Neural crest cell (in vitro differentiated cells): ENCODE results near the gene REG4. TPM values are rescaled to one million over a fixed set of nuclear protein-coding genes. Genes with fewer than 3 reads are reported as not detected.

ENCODE experiments used
- DNase-seq: peaks from one replicate; pipeline ENCODE4 v3.0.0; 2021; ENCODE audit warnings: low read depth, mixed read lengths, low spot score
- H3K27ac Mint-ChIP-seq: one replicate; pipeline ENCODE4 v1.8.0; 2021; ENCODE audit warnings: mild to moderate bottlenecking, mixed read lengths; ENCODE audit not compliant: unreplicated experiment
- H3K27me3 Mint-ChIP-seq: 2 replicates; pipeline ENCODE4 v1.8.0; 2021; ENCODE audit warnings: low read depth, mild to moderate bottlenecking, mixed read lengths
- H3K36me3 Mint-ChIP-seq: 2 replicates; pipeline ENCODE4 v1.8.0; 2021; ENCODE audit warnings: low read depth, mild to moderate bottlenecking, mixed read lengths
- H3K4me1 Mint-ChIP-seq: 2 replicates; pipeline ENCODE4 v1.8.0; 2021; ENCODE audit warnings: mixed read lengths
- H3K4me3 Mint-ChIP-seq: one replicate; pipeline ENCODE4 v1.8.0; 2021; ENCODE audit warnings: mild to moderate bottlenecking, mixed read lengths
- H3K9me3 Mint-ChIP-seq: 2 replicates; pipeline ENCODE4 v1.8.0; 2021; ENCODE audit warnings: mixed read lengths
- total RNA-seq: library from RNA; stranded (reverse); gene quantifications from 2 replicates; pipeline ENCODE4 v1.2.1, GENCODE V29; 2021
- TF ChIP-seq, protein P1 (sequence below): fragments of 200-600 bp; sonication (generic); conservative IDR thresholded peaks from 2 replicates; pipeline ENCODE4 v1.5.0; 2021; ENCODE audit warnings: antibody characterized with exemption, mild to moderate bottlenecking

The REG4 gene
- total RNA-seq, 1 donor from 2014 or later, result not detected

DNA sequence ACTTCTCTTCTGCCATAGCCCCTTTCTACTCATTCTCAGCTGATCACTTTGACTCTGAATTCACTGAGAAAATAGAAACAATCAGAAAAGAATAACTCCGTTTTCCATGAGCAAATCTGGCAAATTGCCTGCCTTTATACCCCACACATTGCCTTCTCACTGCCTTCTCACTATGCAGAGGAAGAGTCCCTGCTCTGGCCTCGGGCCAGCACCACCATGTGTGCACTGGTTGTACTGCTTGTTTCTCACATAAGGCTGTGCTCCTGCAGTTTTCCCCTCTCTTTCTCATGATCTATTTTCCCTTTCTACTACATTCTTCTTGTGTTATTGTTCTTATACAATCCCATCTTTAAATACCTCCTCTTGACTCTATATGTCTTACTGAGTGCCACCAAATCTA, 40.2 kb downstream of the REG4 start:
- H3K27ac Mint-ChIP-seq, result no peak overlapping the region
- no peaks in the 10 kb centered on the region for H3K36me3 Mint-ChIP-seq
- H3K4me1 Mint-ChIP-seq, result peaks cover 6% of the 10 kb centered on the region
- H3K4me3 Mint-ChIP-seq, result no peak overlapping the region
- no peaks in the 10 kb centered on the region for H3K9me3 Mint-ChIP-seq
- peaks cover 10% of the 10 kb centered on the region for H3K27me3 Mint-ChIP-seq
- TF ChIP-seq, protein P1, sequence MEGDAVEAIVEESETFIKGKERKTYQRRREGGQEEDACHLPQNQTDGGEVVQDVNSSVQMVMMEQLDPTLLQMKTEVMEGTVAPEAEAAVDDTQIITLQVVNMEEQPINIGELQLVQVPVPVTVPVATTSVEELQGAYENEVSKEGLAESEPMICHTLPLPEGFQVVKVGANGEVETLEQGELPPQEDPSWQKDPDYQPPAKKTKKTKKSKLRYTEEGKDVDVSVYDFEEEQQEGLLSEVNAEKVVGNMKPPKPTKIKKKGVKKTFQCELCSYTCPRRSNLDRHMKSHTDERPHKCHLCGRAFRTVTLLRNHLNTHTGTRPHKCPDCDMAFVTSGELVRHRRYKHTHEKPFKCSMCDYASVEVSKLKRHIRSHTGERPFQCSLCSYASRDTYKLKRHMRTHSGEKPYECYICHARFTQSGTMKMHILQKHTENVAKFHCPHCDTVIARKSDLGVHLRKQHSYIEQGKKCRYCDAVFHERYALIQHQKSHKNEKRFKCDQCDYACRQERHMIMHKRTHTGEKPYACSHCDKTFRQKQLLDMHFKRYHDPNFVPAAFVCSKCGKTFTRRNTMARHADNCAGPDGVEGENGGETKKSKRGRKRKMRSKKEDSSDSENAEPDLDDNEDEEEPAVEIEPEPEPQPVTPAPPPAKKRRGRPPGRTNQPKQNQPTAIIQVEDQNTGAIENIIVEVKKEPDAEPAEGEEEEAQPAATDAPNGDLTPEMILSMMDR, result peak; percentile 27
- no peak for DNase-seq

DNA sequence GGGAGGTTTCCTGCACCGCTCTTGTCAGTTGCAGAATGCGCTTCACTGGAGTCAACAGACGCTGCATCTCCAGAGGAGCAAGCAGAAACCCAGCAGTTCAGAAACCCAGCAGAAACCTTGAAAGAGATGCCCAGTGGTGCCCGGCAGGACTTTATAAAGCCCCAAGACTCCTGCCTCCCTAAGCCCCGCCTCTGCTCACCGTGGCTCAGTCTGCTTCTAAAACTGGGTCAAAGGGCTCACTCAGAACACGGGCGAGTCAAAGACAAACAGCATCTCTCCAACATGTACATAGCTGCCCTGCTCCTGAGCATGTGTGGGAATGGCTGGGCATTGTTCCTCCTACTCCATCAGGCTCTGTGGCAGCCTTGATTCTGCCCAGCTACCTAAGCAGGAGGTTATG, 42.5 kb downstream of the REG4 start, which contains the start of gene HMGCS2:
Gene HMGCS2, minus strand, starts transcription at position 128 of the 400 bp plus-strand sequence. Its CDS starts 61 bp downstream, at position 67.
- no peak within 1 kb of the TSS for H3K4me3 Mint-ChIP-seq
- no peak within 1 kb of the TSS for H3K27ac Mint-ChIP-seq
- TF ChIP-seq, protein P1, result no peak
- no peaks in the 10 kb centered on the region for H3K9me3 Mint-ChIP-seq
- H3K4me1 Mint-ChIP-seq, result peaks cover 5% of the 10 kb centered on the region
- DNase-seq, result no peak
- no peaks in the 10 kb centered on the region for H3K36me3 Mint-ChIP-seq
- H3K27me3 Mint-ChIP-seq, result peaks cover 10% of the 10 kb centered on the region

DNA sequence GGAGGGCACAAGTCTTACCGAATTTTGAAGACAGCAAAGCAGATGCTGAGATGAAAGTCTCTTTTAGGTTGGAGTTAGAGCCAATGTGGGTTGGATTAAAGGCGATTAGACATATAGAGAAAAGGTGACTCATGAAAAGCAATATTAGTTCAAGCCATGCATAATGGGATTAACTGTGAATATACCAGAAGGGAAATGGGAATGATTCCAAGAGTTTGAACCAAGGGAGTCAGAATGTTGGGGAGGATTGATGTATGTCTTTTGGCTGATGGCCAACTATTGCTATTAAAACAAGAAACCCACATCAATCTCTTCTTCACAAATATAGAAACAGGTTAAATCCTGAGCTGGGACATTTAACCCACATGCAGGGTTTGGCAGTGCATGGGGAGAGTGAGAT, 43.8 kb downstream of the REG4 start:
- no peaks in the 10 kb centered on the region for H3K9me3 Mint-ChIP-seq
- no peaks in the 10 kb centered on the region for H3K4me1 Mint-ChIP-seq
- no peak overlapping the region for H3K27ac Mint-ChIP-seq
- no peak overlapping the region for H3K4me3 Mint-ChIP-seq
- peaks cover 10% of the 10 kb centered on the region for H3K27me3 Mint-ChIP-seq
- no peak for DNase-seq
- H3K36me3 Mint-ChIP-seq, result no peaks in the 10 kb centered on the region
- TF ChIP-seq, protein P1, result no peak

DNA sequence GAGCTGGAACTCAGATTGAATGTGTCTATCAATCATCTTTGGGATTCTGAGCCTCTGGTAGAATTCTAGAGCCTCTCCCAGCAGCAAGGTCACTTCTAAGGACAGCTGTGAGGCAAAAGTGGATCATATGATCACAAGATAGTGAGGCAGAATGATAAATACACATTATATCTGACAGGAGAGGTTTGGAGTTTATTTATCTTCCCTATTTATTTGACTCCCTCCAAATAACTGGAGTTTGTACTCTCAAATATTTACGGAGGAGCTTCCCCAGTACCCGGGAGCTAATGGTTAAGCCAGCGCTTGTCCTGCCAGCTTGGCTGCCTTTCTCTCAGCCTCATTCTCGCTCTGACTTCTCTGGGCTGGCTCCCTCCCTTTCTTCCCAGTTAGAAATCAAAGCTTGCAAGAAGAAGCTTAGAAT, 44.9 kb downstream of the REG4 start:
- H3K4me1 Mint-ChIP-seq, result no peaks in the 10 kb centered on the region
- no peak overlapping the region for H3K27ac Mint-ChIP-seq
- no peaks in the 10 kb centered on the region for H3K36me3 Mint-ChIP-seq
- H3K27me3 Mint-ChIP-seq, result peaks cover 10% of the 10 kb centered on the region
- TF ChIP-seq, protein P1, result no peak
- DNase-seq, result no peak
- H3K9me3 Mint-ChIP-seq, result no peaks in the 10 kb centered on the region
- no peak overlapping the region for H3K4me3 Mint-ChIP-seq

DNA sequence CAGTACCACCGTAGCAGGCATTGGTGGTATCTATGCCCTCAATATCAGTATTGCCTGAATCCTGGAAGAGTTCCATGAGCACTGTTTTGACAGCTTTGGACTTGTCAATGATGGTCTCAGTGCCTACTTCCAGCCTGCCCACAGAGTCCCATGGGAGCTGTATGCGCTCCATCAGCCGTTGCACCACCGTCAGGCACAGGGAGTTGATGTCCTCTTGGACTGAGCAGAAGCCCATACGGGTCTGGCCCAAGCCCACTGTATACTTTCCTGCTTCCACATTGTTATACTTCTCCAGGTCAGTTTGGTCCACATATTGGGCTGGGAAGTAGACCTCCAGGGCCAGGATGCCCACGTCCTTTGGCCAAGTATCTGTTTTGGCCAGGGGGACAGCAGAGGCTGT, 47.0 kb downstream of the REG4 start:
- no peaks in the 10 kb centered on the region for H3K4me1 Mint-ChIP-seq
- H3K4me3 Mint-ChIP-seq, result no peak overlapping the region
- H3K27ac Mint-ChIP-seq, result no peak overlapping the region
- peaks cover 10% of the 10 kb centered on the region for H3K27me3 Mint-ChIP-seq
- no peak for DNase-seq
- H3K9me3 Mint-ChIP-seq, result no peaks in the 10 kb centered on the region
- H3K36me3 Mint-ChIP-seq, result no peaks in the 10 kb centered on the region
- TF ChIP-seq, protein P1, result no peak

DNA sequence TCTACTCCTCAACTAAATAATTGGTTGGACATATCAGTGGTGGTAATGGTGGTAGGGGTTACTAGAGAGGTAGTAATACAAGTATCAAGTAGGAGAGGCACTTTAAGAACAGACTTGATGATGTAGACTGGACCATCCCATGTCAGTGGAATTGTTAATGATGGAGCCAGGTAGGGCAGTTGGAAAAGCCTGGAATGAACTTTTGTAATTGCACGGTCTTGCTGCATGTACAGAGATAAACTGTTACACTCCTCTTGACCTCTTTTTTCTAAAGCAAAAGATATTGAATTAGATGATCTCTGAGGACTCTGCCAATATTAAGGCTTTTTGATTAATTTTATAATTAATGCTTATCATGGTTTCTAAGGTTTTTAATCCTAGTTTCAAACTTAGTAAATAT, 48.3 kb downstream of the REG4 start:
- peaks cover 6% of the 10 kb centered on the region for H3K27me3 Mint-ChIP-seq
- TF ChIP-seq, protein P1, result no peak
- no peak overlapping the region for H3K27ac Mint-ChIP-seq
- no peak for DNase-seq
- H3K4me3 Mint-ChIP-seq, result no peak overlapping the region
- no peaks in the 10 kb centered on the region for H3K4me1 Mint-ChIP-seq
- no peaks in the 10 kb centered on the region for H3K9me3 Mint-ChIP-seq
- no peaks in the 10 kb centered on the region for H3K36me3 Mint-ChIP-seq
